GM12878 (cell line): Measurements from ENCODE around the gene OMG. TPM values are rescaled to one million over a fixed set of nuclear protein-coding genes. Genes with fewer than 3 reads are reported as not detected.
"Not testable (repeated sequence)": the region's sequence is repeated elsewhere in the genome, so short reads cannot be mapped to it uniquely, and the experiment has no call there.

Experiments
- ATAC-seq: fragments of 200-7000 bp; cut with Tn5 transposase; 3 replicates; pipeline ENCODE4 v1.9.1; 2020; ENCODE audit warnings: mild to moderate bottlenecking, moderate library complexity
- BruUV-seq: library from RNA; stranded (reverse); fragments of 400-500 nt; replicated peaks from 2 replicates; lab custom pipeline; 2021; lab: Mats Ljungman, UMichigan
- CTCF ChIA-PET: fragments of 300-600 bp; sonication (Branson Sonifier 250); formaldehyde crosslinking; extraction: SDS; loops from one replicate; lab custom pipeline; 2021; ENCODE audit warnings: inconsistent platforms; lab: Yijun Ruan, JAX
- POLR2A ChIA-PET: fragments of 350-600 bp; formaldehyde crosslinking; extraction: SDS; loops from one replicate; lab custom pipeline; 2021; ENCODE audit warnings: inconsistent platforms; lab: Charles Lee
- RAD21 ChIA-PET: fragments of 300-600 bp; sonication (Branson Sonifier 250); formaldehyde crosslinking; loops from one replicate; lab custom pipeline; 2023; ENCODE audit warnings: antibody characterized with exemption; ENCODE audit not compliant: unreplicated experiment; lab: Charles Lee
- SMC1A ChIA-PET: fragments of 300-600 bp; sonication (Branson Sonifier 250); formaldehyde crosslinking; loops from one replicate; lab custom pipeline; 2023; ENCODE audit not compliant: unreplicated experiment, uncharacterized antibody; lab: Charles Lee
- DNase-seq: peaks from one replicate; pipeline ENCODE4 v3.0.0-alpha.2; 2011; ENCODE audit warnings: low read depth, low spot score
- FAIRE-seq: peaks from 3 replicates; lab custom pipeline; 2011; peaks lifted over from hg19 to GRCh38; lab: Jason Lieb, UNC
- H2AFZ ChIP-seq: 2 replicates; pipeline ENCODE4 v1.6.0; 2011; ENCODE audit warnings: low read depth, low read length, control low read depth; ENCODE audit not compliant: control insufficient read depth
- H3K27ac ChIP-seq: 2 replicates; pipeline ENCODE4 v1.5.1; 2011; ENCODE audit warnings: control low read depth; ENCODE audit not compliant: control insufficient read depth, insufficient read depth
- H3K27me3 ChIP-seq, 2 experiments: replicated peaks in 1 of 2; 2 replicates each; pipeline versions ENCODE4 v1.6.0 to v1.6.1; 2011; ENCODE audit warnings: low read length in 1 of 2; ENCODE audit not compliant: control insufficient read depth in 2 of 2, insufficient read depth in 2 of 2
- H3K36me3 ChIP-seq, 2 experiments: 2 replicates each; pipeline ENCODE4 v1.5.1; 2011; ENCODE audit warnings: low read length in 1 of 2; ENCODE audit not compliant: control insufficient read depth in 2 of 2, insufficient read depth in 2 of 2
- H3K4me1 ChIP-seq: 2 replicates; pipeline ENCODE4 v1.6.1; 2011; ENCODE audit warnings: mild to moderate bottlenecking, low read length, moderate library complexity, mixed read lengths; ENCODE audit not compliant: control insufficient read depth, insufficient read depth
- H3K4me2 ChIP-seq: 2 replicates; pipeline ENCODE4 v1.6.0; 2011; ENCODE audit warnings: control low read depth; ENCODE audit not compliant: control insufficient read depth, insufficient read depth
- H3K4me3 ChIP-seq: fragments of 200-600 bp; sonication (generic); 2 replicates; pipeline ENCODE4 v1.5.1; 2016
- H3K79me2 ChIP-seq: 2 replicates; pipeline ENCODE4 v1.6.0; 2011; ENCODE audit warnings: low read length; ENCODE audit not compliant: control insufficient read depth, insufficient read depth
- H3K9ac ChIP-seq: 2 replicates; pipeline ENCODE4 v1.8.0; 2011; ENCODE audit warnings: low read length, control low read depth, mixed read lengths; ENCODE audit not compliant: control insufficient read depth, insufficient read depth
- H3K9me3 ChIP-seq: replicated peaks from 3 replicates; pipeline ENCODE4 v1.5.1; 2011; ENCODE audit warnings: mild to moderate bottlenecking, low read length; ENCODE audit not compliant: control insufficient read depth, insufficient read depth
- H4K20me1 ChIP-seq: 2 replicates; pipeline ENCODE4 v1.6.0; 2011; ENCODE audit not compliant: control insufficient read depth, insufficient read depth
- CTCF ChIP-seq, 3 experiments: IDR thresholded peaks in 2 of 3; conservative IDR thresholded peaks in 1 of 3; 2 replicates each; pipeline ENCODE4 v1.5.1; 2011; ENCODE audit warnings: low read depth in 3 of 3, low read length in 3 of 3, mild to moderate bottlenecking in 3 of 3, control low read depth in 2 of 3, moderate library complexity in 2 of 3, inconsistent platforms in 1 of 3, mixed read lengths in 1 of 3; ENCODE audit not compliant: control insufficient read depth in 2 of 3, insufficient read depth in 1 of 3; ENCODE audit errors: extremely low read depth in 1 of 3
- IRF4 ChIP-seq: IDR thresholded peaks from 2 replicates; pipeline ENCODE4 v1.6.1; 2011; ENCODE audit warnings: low read depth, low read length
- RAD21 ChIP-seq: IDR thresholded peaks from 2 replicates; pipeline ENCODE4 v1.6.1; 2011; ENCODE audit warnings: mild to moderate bottlenecking, low read depth, low read length, moderate library complexity; ENCODE audit not compliant: insufficient read depth
- WGBS: methylation state at CpG from one replicate; pipeline ENCODE4 v1.1.6; 2016; ENCODE audit warnings: low lambda C conversion rate; ENCODE audit not compliant: insufficient replicate concordance, insufficient coverage; ENCODE audit errors: missing lambda C conversion rate; 5-methylcytosine and 5-hydroxymethylcytosine counted together
- in situ Hi-C: fragments of 300-500 bp; cut with MboI; formaldehyde crosslinking; loops from 9 replicates; pipeline ENCODE4 v1.14.3; 2018; ENCODE audit warnings: mixed read lengths
- intact Hi-C: fragments of 100-400 bp; cut with micrococcal nuclease; formaldehyde crosslinking; loops from one replicate; pipeline ENCODE4 v1.14.2; 2022; ENCODE audit not compliant: unreplicated experiment
- polyA plus RNA-seq, 11 experiments: library from polyadenylated mRNA; depleted of rRNA in 4 of 11; unstranded in 6 of 11; stranded (reverse) in 5 of 11; fragments of >200 nt; fragmentation: Nextera tagmentation in 4 of 11; fragmentation: Illumina TruSeq in 1 of 11; extraction: Ambion mirVana in 4 of 11; extraction: Trizol in 1 of 11; gene quantifications; 1 replicate in 1 of 11; 2 replicates in 10 of 11; pipeline versions ENCODE4 v1.2.1 to v1.2.3, GENCODE V29; 2011 to 2016; ENCODE audit warnings: inconsistent platforms in 2 of 11, missing spikeins in 2 of 11, low read depth in 1 of 11
- total RNA-seq, 4 experiments: library from RNA; depleted of rRNA in 3 of 4; stranded (reverse); fragments of >200 nt in 3 of 4; fragmentation: Illumina TruSeq in 1 of 4; extraction: Trizol in 1 of 4; gene quantifications; 2 replicates each; pipeline versions ENCODE4 v1.2.1 to v1.2.3, GENCODE V29; 2013 to 2021

The OMG gene
- total and polyA plus RNA-seq, 10 of the 15 experiments (the other 5 are each of a cell fraction or from before 2014, with no cell fraction given): 0.09 to 0.96 (median 0.26) TPM

- FAIRE-seq (peak; percentile 41), ATAC-seq (no peak), DNase-seq (no peak)
- no TSS peak for BruUV-seq
- H3K27me3 ChIP-seq: no peaks in the 10 kb centered on the region
- in situ Hi-C loops (no loop called here), intact Hi-C loops (no loop called here)
- H3K36me3 ChIP-seq: peaks cover 0 to 10% of the 10 kb centered on the region in 2 experiments; a peak in 2 of 4 replicates
- no peaks in the 10 kb centered on the region for H3K9me3 ChIP-seq
- no peak overlapping the region for H3K4me2 ChIP-seq
- ChIA-PET POLR2A (no interaction called here), SMC1A (interaction anchor here (0.7 to 1.7 kb wide), 6 partner anchors 12 to 107 kb away, joined by 3 to 6 read pairs (median 4); no protein-coding TSS in a partner anchor), CTCF (interaction anchor here (0.6 to 5.2 kb wide), 4 partner anchors 9 to 153 kb away, joined by 3 to 38 read pairs (median 9); no protein-coding TSS in a partner anchor), RAD21 (interaction anchor here (1.8 kb wide), 1 partner anchor 106 kb away, joined by 5 read pairs; no protein-coding TSS in a partner anchor)
- no peaks in the 10 kb centered on the region for H4K20me1 ChIP-seq
- 97% methylated on average over 2 of the region's 2 CpGs for WGBS
- TF ChIP-seq IRF4 (no peak), RAD21 (peak; percentile 29; the same call in 1 of the 2 replicates), CTCF (IDR thresholded peaks at IDR 0.05 in 2 of 3, conservative IDR thresholded peaks at IDR 0.05 in 1 of 3; ENCODE audit: control insufficient read depth in 2 of 3, extremely low read depth in 1 of 3, insufficient read depth in 1 of 3, low read depth in 3 of 3, low read length in 3 of 3) (peak; percentile 21 to 33 (median 29); a peak in 3 of 6 replicates)
- H3K27ac ChIP-seq: no peak overlapping the region
- H3K4me3 ChIP-seq: no peak overlapping the region
- no peaks in the 10 kb centered on the region for H3K79me2 ChIP-seq
- no peaks in the 10 kb centered on the region for H3K4me1 ChIP-seq
- no peak overlapping the region for H3K9ac ChIP-seq
- no peak overlapping the region for H2AFZ ChIP-seq
Measured at GRCh38 chr17:31266042-31266441, 31.0 kb downstream of the OMG start.

GRCh38 chr17:31262923-31263322, 34.1 kb downstream of the OMG start:
- H3K4me2 ChIP-seq, H3K9me3 ChIP-seq, H3K36me3 ChIP-seq, H3K79me2 ChIP-seq, H3K9ac ChIP-seq, POLR2A ChIA-PET, H3K4me1 ChIP-seq, H3K27me3 ChIP-seq, ATAC-seq, FAIRE-seq, H3K4me3 ChIP-seq, DNase-seq, SMC1A ChIA-PET, H4K20me1 ChIP-seq, RAD21 ChIA-PET, in situ Hi-C loops, H2AFZ ChIP-seq, intact Hi-C loops, BruUV-seq, H3K27ac ChIP-seq: not testable (repeated sequence)
- 96% methylated on average over 1 of the region's 1 CpG for WGBS
- CTCF ChIA-PET: interaction anchor here (0.6 to 1.0 kb wide), 2 partner anchors 69 to 594 kb away, joined by 3 read pairs; no protein-coding TSS in a partner anchor
